Gastroesophageal sphincter (tissue), 3 donors: ENCODE data around the gene LBHD1.

Experiments
- EP300 ChIP-seq: sonication (generic); formaldehyde crosslinking; IDR thresholded peaks from one replicate; pipeline ENCODE4 v1.6.1; 2017; ENCODE audit warnings: antibody characterized with exemption, mild to moderate bottlenecking
- POLR2A ChIP-seq, 2 donors: fragments of 450-650 bp; IDR thresholded peaks; one replicate each; pipeline ENCODE4 v1.6.1; 2017; ENCODE audit warnings: antibody characterized with exemption in 2 of 2, mild to moderate bottlenecking in 2 of 2, moderate library complexity in 1 of 2
- TF ChIP-seq, protein P1 (sequence below), 4 experiments: fragments of 200-600 bp in 2 of 4; fragments of 450-650 bp in 2 of 4; sonication (generic) in 1 of 4; IDR thresholded peaks; one replicate each; pipeline ENCODE4 v1.5.1; 2017 to 2019; ENCODE audit warnings: antibody characterized with exemption in 4 of 4, mild to moderate bottlenecking in 2 of 4, moderate library complexity in 2 of 4

DNA sequence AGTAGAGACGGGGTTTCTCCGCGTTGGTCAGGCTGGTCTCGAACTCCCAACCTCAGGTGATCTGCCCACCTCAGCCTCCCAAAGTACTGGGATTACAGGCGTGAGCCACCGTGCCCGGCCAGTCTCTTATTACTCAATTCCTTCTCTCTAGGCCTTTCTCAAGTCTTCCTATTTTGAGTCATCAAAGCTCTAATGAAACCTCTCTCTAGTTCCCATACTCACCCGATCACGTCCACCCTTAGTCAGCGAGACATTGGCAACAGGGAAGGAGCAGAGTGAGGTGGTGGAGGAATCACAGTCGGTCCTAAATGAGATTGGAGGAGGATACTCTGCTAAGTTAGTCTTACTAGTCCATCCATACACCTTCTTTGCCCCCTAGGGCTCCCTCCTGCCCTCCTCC lies 30.2 kb upstream of the LBHD1 start:
- TF ChIP-seq, protein P1, sequence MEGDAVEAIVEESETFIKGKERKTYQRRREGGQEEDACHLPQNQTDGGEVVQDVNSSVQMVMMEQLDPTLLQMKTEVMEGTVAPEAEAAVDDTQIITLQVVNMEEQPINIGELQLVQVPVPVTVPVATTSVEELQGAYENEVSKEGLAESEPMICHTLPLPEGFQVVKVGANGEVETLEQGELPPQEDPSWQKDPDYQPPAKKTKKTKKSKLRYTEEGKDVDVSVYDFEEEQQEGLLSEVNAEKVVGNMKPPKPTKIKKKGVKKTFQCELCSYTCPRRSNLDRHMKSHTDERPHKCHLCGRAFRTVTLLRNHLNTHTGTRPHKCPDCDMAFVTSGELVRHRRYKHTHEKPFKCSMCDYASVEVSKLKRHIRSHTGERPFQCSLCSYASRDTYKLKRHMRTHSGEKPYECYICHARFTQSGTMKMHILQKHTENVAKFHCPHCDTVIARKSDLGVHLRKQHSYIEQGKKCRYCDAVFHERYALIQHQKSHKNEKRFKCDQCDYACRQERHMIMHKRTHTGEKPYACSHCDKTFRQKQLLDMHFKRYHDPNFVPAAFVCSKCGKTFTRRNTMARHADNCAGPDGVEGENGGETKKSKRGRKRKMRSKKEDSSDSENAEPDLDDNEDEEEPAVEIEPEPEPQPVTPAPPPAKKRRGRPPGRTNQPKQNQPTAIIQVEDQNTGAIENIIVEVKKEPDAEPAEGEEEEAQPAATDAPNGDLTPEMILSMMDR (IDR thresholded peaks at IDR 0.05), result no peak
- TF ChIP-seq POLR2A (IDR thresholded peaks at IDR 0.05) (no peak), EP300 (no peak)
